H1 (cell line): ENCODE results near the gene ZNF786. TPM values are rescaled to one million over a fixed set of nuclear protein-coding genes. Genes with fewer than 3 reads are reported as not detected.

ENCODE experiments used
- CTCF ChIA-PET: fragments of 300-600 bp; sonication (Branson Sonifier 250); formaldehyde crosslinking; loops from one replicate; lab custom pipeline; 2021; ENCODE audit not compliant: partially characterized antibody; lab: Charles Lee
- POLR2A ChIA-PET: fragments of 300-600 bp; sonication (Branson Sonifier 250); formaldehyde crosslinking; loops from one replicate; lab custom pipeline; 2021; ENCODE audit warnings: inconsistent platforms; ENCODE audit not compliant: partially characterized antibody; lab: Charles Lee
- DNase-seq, 2 experiments: peaks; one replicate each; pipeline versions ENCODE4 v3.0.0 to v3.0.0-alpha.2; 2010 to 2022; ENCODE audit warnings: low spot score in 2 of 2, low read depth in 1 of 2, mixed read lengths in 1 of 2
- FAIRE-seq: peaks from 2 replicates; lab custom pipeline; 2011; peaks lifted over from hg19 to GRCh38; lab: Jason Lieb, UNC
- H2AFZ ChIP-seq: 2 replicates; pipeline ENCODE4 v1.8.1; 2012; ENCODE audit warnings: low read length, inconsistent platforms
- H2AK5ac ChIP-seq: 2 replicates; pipeline ENCODE4 v1.6.1; 2013; ENCODE audit warnings: low read depth, low read length
- H2BK120ac ChIP-seq: replicated peaks from 2 replicates; pipeline ENCODE3; 2013; ENCODE audit warnings: low read depth, low read length, inconsistent platforms
- H2BK12ac ChIP-seq: 2 replicates; pipeline ENCODE4 v1.6.1; 2013; ENCODE audit warnings: low read depth, low read length
- H2BK15ac ChIP-seq: 2 replicates; pipeline ENCODE4 v1.6.1; 2013; ENCODE audit warnings: low read length
- H2BK20ac ChIP-seq: 2 replicates; pipeline ENCODE4 v1.6.1; 2013; ENCODE audit warnings: low read length
- H2BK5ac ChIP-seq: 2 replicates; pipeline ENCODE4 v1.6.1; 2013; ENCODE audit warnings: low read depth, low read length
- H3K14ac ChIP-seq: 2 replicates; pipeline ENCODE4 v1.6.1; 2013; ENCODE audit warnings: inconsistent platforms; ENCODE audit not compliant: insufficient read length
- H3K18ac ChIP-seq: 2 replicates; pipeline ENCODE4 v1.6.1; 2013; ENCODE audit warnings: low read length; ENCODE audit errors: extremely low read depth
- H3K23ac ChIP-seq: 2 replicates; pipeline ENCODE4 v1.6.1; 2013; ENCODE audit warnings: inconsistent platforms; ENCODE audit not compliant: insufficient read length
- H3K23me2 ChIP-seq: 2 replicates; pipeline ENCODE4 v1.6.1; 2013; ENCODE audit warnings: low read depth, low read length
- H3K27ac ChIP-seq: 2 replicates; pipeline ENCODE4 v1.6.1; 2011; ENCODE audit warnings: low read depth, low read length, inconsistent platforms
- H3K27me3 ChIP-seq, 4 experiments: replicated peaks in 1 of 4; 1 replicate in 1 of 4; 2 replicates in 3 of 4; pipeline versions ENCODE4 v1.6.1 to v1.8.1; 2011 to 2013; ENCODE audit warnings: low read length in 3 of 4, mild to moderate bottlenecking in 3 of 4, inconsistent platforms in 2 of 4, mixed read lengths in 2 of 4, moderate library complexity in 1 of 4; ENCODE audit not compliant: control insufficient read depth in 3 of 4, insufficient read depth in 3 of 4; ENCODE audit errors: extremely low read depth in 1 of 4
- H3K36me3 ChIP-seq, 4 experiments: 2 replicates each; pipeline versions ENCODE4 v1.6.1 to v1.8.1; 2011 to 2013; ENCODE audit warnings: mild to moderate bottlenecking in 4 of 4, low read length in 3 of 4, moderate library complexity in 2 of 4, control low read depth in 1 of 4, inconsistent platforms in 1 of 4; ENCODE audit not compliant: insufficient read depth in 4 of 4, control insufficient read depth in 2 of 4
- H3K4ac ChIP-seq: replicated peaks from 2 replicates; pipeline ENCODE3; 2013; ENCODE audit warnings: low read length, low read depth, mixed read lengths, inconsistent platforms; ENCODE audit not compliant: insufficient read length
- H3K4me1 ChIP-seq, 4 experiments: replicated peaks in 1 of 4; 1 replicate in 1 of 4; 2 replicates in 3 of 4; pipeline versions ENCODE4 v1.6.1 to v1.8.1; 2011 to 2013; ENCODE audit warnings: low read length in 3 of 4, inconsistent platforms in 2 of 4, mixed read lengths in 1 of 4; ENCODE audit not compliant: insufficient read depth in 4 of 4, control insufficient read depth in 3 of 4
- H3K4me2 ChIP-seq, 2 experiments: 2 replicates each; pipeline versions ENCODE4 v1.6.1 to v1.8.1; 2011 to 2013; ENCODE audit warnings: low read depth in 2 of 2, low read length in 2 of 2, control low read depth in 1 of 2, inconsistent platforms in 1 of 2, mild to moderate bottlenecking in 1 of 2; ENCODE audit not compliant: insufficient read depth in 1 of 2
- H3K4me3 ChIP-seq, 4 experiments: fragments of 200-600, 300-600 bp in 1 of 4; sonication (generic), shearing (Covaris generic), sonication (Bioruptor Twin) in 1 of 4; 2 replicates each; pipeline versions ENCODE4 v1.5.1 to v1.8.1; 2011 to 2016; ENCODE audit warnings: low read length in 4 of 4, low read depth in 3 of 4, control low read depth in 2 of 4, inconsistent platforms in 2 of 4, mild to moderate bottlenecking in 2 of 4, mixed read lengths in 1 of 4, moderate library complexity in 1 of 4; ENCODE audit not compliant: insufficient read depth in 2 of 4; ENCODE audit errors: extremely low read depth in 1 of 4
- H3K56ac ChIP-seq: replicated peaks from 2 replicates; pipeline ENCODE3; 2013; ENCODE audit warnings: low read depth, mild to moderate bottlenecking, mixed read lengths, low read length, inconsistent platforms; ENCODE audit not compliant: insufficient read length
- H3K79me1 ChIP-seq: 2 replicates; pipeline ENCODE4 v1.6.1; 2013; ENCODE audit warnings: low read depth, low read length, control low read depth
- H3K79me2 ChIP-seq, 2 experiments: 2 replicates each; pipeline versions ENCODE4 v1.6.1 to v1.8.1; 2012 to 2013; ENCODE audit warnings: low read length in 2 of 2, mild to moderate bottlenecking in 2 of 2, inconsistent platforms in 1 of 2; ENCODE audit not compliant: insufficient read depth in 2 of 2, control insufficient read depth in 1 of 2
- H3K9ac ChIP-seq, 4 experiments: replicated peaks in 1 of 4; 1 replicate in 1 of 4; 2 replicates in 3 of 4; pipeline versions ENCODE4 v1.6.1 to v1.8.1; 2011 to 2013; ENCODE audit warnings: low read depth in 3 of 4, low read length in 3 of 4, control low read depth in 2 of 4, mild to moderate bottlenecking in 2 of 4, moderate library complexity in 2 of 4, inconsistent platforms in 1 of 4; ENCODE audit errors: extremely low read depth in 1 of 4
- H3K9me3 ChIP-seq, 2 experiments: 2 replicates each; pipeline versions ENCODE4 v1.6.1 to v1.8.1; 2012 to 2013; ENCODE audit warnings: mild to moderate bottlenecking in 2 of 2, moderate library complexity in 2 of 2, control low read depth in 1 of 2, inconsistent platforms in 1 of 2, low read depth in 1 of 2, low read length in 1 of 2, mixed read lengths in 1 of 2; ENCODE audit not compliant: insufficient read depth in 2 of 2
- H4K20me1 ChIP-seq, 2 experiments: replicated peaks in 1 of 2; 2 replicates each; pipeline versions ENCODE3 to v1.8.1; 2011 to 2013; ENCODE audit warnings: inconsistent platforms in 2 of 2, low read length in 2 of 2, mild to moderate bottlenecking in 1 of 2; ENCODE audit not compliant: insufficient read depth in 2 of 2, control insufficient read depth in 1 of 2
- H4K5ac ChIP-seq: 2 replicates; pipeline ENCODE4 v1.6.1; 2013; ENCODE audit warnings: low read length, low read depth, mixed read lengths, inconsistent platforms; ENCODE audit not compliant: insufficient read length
- H4K8ac ChIP-seq: 2 replicates; pipeline ENCODE4 v1.8.0; 2013; ENCODE audit warnings: mild to moderate bottlenecking, moderate library complexity, low read length, inconsistent platforms; ENCODE audit not compliant: insufficient read depth; ENCODE audit errors: extremely low read depth
- H4K91ac ChIP-seq: replicated peaks from 2 replicates; pipeline ENCODE3; 2013; ENCODE audit warnings: low read length, mixed read lengths, inconsistent platforms; ENCODE audit not compliant: insufficient read length
- GABPA ChIP-seq: IDR thresholded peaks from 2 replicates; pipeline ENCODE4 v1.6.1; 2011; ENCODE audit warnings: mild to moderate bottlenecking, low read length, moderate library complexity, borderline replicate concordance; ENCODE audit not compliant: insufficient read depth
- KDM5A ChIP-seq: fragments of 200-600 bp; IDR thresholded peaks from 2 replicates; pipeline ENCODE4 v1.7.1; 2012; ENCODE audit warnings: mild to moderate bottlenecking, low read length, inconsistent platforms, mixed read lengths
- SIX5 ChIP-seq: IDR thresholded peaks from 2 replicates; pipeline ENCODE4 v1.6.1; 2011; ENCODE audit warnings: mild to moderate bottlenecking, low read depth, low read length
- TAF7 ChIP-seq: optimal IDR thresholded peaks from 2 replicates; pipeline ENCODE3; 2011; ENCODE audit warnings: low read depth, mild to moderate bottlenecking, inconsistent platforms, low read length, moderate library complexity, borderline replicate concordance
- WGBS, 2 experiments: shearing (Covaris generic) in 1 of 2; methylation state at CpG; one replicate each; pipeline versions ENCODE4 v1.1.6 to v1.1.7; 2013 to 2015; ENCODE audit warnings: low lambda C conversion rate in 2 of 2, mixed read lengths in 2 of 2, inconsistent platforms in 1 of 2, low coverage in 1 of 2, missing lambda C conversion rate in 1 of 2; ENCODE audit not compliant: insufficient replicate concordance in 2 of 2, insufficient coverage in 1 of 2, insufficient read length in 1 of 2; ENCODE audit errors: extremely low coverage in 1 of 2, missing lambda C conversion rate in 1 of 2; 5-methylcytosine and 5-hydroxymethylcytosine counted together
- polyA plus RNA-seq, 7 experiments: library from polyadenylated mRNA; depleted of rRNA in 3 of 7; stranded (reverse) in 5 of 7; unstranded in 2 of 7; fragments of >200 nt in 5 of 7; fragments of 200-250 nt in 2 of 7; gene quantifications; 1 replicate in 5 of 7; 2 replicates in 1 of 7; 4 replicates in 1 of 7; pipeline versions ENCODE4 v1.2.1 to v1.2.3, GENCODE V29; 2011 to 2013; ENCODE audit warnings: missing spikeins in 2 of 7, mixed read lengths in 2 of 7
- total RNA-seq: library from RNA; stranded (reverse); fragmentation: NEBNext Ultra II Directional; extraction: Animal tissue kit (Norgen Biotek cat#: 25700); gene quantifications from 2 replicates; pipeline ENCODE4 v1.2.1, GENCODE V29; 2021
- TF ChIP-seq, protein P1 (sequence below): IDR thresholded peaks from 2 replicates; pipeline ENCODE4 v1.6.1; 2012; ENCODE audit warnings: inconsistent platforms
- TF ChIP-seq, protein P2 (sequence below): IDR thresholded peaks from 2 replicates; pipeline ENCODE4 v1.6.1; 2011; ENCODE audit warnings: low read length, improper control_type of control experiment

Gene ZNF786
- total and polyA plus RNA-seq, 2 of the 8 experiments (the other 6 are each of a cell fraction or from before 2014, with no cell fraction given) = 7.7 to 16.3 TPM

DNA sequence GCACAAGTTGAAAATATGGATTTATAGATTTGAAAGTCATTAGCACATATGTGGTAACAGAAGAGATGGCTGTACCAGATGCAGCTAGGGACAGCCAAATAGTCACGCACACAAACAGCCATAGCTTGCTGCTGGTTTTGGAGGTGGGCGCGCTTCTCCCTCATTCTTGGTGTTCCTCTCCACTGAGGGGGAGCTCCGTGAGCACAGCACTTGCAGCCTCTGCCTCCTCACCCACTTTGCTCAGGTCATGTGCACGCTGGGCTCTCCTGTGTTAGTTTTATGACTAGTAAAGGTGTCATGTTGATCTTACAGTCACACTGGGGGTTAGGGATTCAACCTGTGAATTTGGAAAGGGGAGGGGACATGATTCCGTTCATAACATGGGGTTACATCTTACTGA lies 8.5 kb upstream of the ZNF786 start:
- Histone ChIP-seq H3K79me1 (no peaks in the 10 kb centered on the region), H3K4me2 (no peak overlapping the region), H2AFZ (no peak overlapping the region), H3K9ac (no peak overlapping the region), H4K8ac (no peak overlapping the region), H3K23me2 (no peaks in the 10 kb centered on the region; the same call in 1 of the 2 replicates), H2BK12ac (no peak overlapping the region), H3K4me1 (peaks cover 0 to 2% (median under 1%) of the 10 kb centered on the region in 4 experiments; a peak in 2 of 7 replicates), H2BK15ac (no peak overlapping the region), H2BK120ac (no peak overlapping the region), H3K4ac (no peak overlapping the region), H3K4me3 (no peak overlapping the region), H4K91ac (no peak overlapping the region), H3K18ac (no peak overlapping the region), H4K5ac (no peak overlapping the region), H3K23ac (no peak overlapping the region), H2BK5ac (no peak overlapping the region), H3K79me2 (no peaks in the 10 kb centered on the region), H3K14ac (no peak overlapping the region), H4K20me1 (no peaks in the 10 kb centered on the region), H3K56ac (no peak overlapping the region), H3K9me3 (no peaks in the 10 kb centered on the region), H3K27me3 (no peaks in the 10 kb centered on the region), H2BK20ac (no peak overlapping the region)
- 97% methylated on average over 6 of the region's 6 CpGs; no CpG with 5 or more reads in 1 of the 2 experiments for WGBS, 2 experiments
- DNase-seq (no peak), FAIRE-seq (no peak)
- CTCF ChIA-PET = interaction anchor here (0.8 to 2.1 kb wide), 8 partner anchors 8 to 162 kb away, joined by 3 to 8 read pairs (median 5); partner anchors contain the start of genes ZNF783 and ZNF786
- POLR2A ChIA-PET = interaction anchor here (0.9 to 3.7 kb wide), 2 partner anchors 27 to 31 kb away, joined by 3 to 20 read pairs; partner anchors contain the start of gene ZNF425
- TF ChIP-seq, protein P1, sequence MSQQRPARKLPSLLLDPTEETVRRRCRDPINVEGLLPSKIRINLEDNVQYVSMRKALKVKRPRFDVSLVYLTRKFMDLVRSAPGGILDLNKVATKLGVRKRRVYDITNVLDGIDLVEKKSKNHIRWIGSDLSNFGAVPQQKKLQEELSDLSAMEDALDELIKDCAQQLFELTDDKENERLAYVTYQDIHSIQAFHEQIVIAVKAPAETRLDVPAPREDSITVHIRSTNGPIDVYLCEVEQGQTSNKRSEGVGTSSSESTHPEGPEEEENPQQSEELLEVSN = no peak
- TF ChIP-seq KDM5A (no peak), GABPA (no peak), TAF7 (no peak), SIX5 (no peak)
- TF ChIP-seq, protein P2, sequence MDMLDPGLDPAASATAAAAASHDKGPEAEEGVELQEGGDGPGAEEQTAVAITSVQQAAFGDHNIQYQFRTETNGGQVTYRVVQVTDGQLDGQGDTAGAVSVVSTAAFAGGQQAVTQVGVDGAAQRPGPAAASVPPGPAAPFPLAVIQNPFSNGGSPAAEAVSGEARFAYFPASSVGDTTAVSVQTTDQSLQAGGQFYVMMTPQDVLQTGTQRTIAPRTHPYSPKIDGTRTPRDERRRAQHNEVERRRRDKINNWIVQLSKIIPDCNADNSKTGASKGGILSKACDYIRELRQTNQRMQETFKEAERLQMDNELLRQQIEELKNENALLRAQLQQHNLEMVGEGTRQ = no peak
- TF ChIP-seq, all 59 proteins: peak for 0
- Histone ChIP-seq H3K27ac (no peak overlapping the region), H2AK5ac (no peak overlapping the region), H3K36me3 (peaks cover 0 to 3% (median 0%) of the 10 kb centered on the region in 4 experiments; a peak in 1 of 8 replicates)
